ENCODE data around the gene POU6F2. TPM values are rescaled to one million over a fixed set of nuclear protein-coding genes. Genes with fewer than 3 reads are reported as not detected.

The POU6F2 gene
- total RNA-seq, 1 experiment from 2014 or later = not detected

DNA sequence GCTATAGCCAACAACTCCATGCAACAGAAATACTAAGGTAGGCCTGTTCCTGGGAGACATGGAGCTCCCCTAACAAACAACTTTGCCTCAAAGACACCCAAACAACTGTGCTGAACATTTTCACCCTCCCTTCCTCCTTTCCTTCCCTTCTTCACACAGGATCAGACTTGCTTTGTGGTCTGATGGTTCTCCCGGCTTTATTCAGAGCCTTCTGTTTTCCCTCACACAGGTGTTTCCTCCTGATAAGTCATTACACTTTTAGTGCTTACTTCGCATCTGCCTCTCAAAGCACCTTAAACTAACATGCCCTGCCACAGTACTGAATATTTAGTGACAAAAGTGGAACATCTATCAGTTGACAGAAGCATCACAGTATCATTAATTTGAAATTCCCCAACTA, 532.2 kb downstream of the POU6F2 start:
- no peaks in the 10 kb centered on the region for H3K9me2 ChIP-seq (replicated peaks; ENCODE audit: low read length)
- no peaks in the 10 kb centered on the region for H3K4me1 ChIP-seq (ENCODE audit: insufficient read depth, low read length)
- H3K4me3 ChIP-seq (ENCODE audit: low read length) = no peak overlapping the region
- H3K79me2 ChIP-seq (ENCODE audit: low read length) = no peaks in the 10 kb centered on the region
- H3K9ac ChIP-seq (ENCODE audit: low read length) = no peak overlapping the region
- TF ChIP-seq EZH2phosphoT487 (IDR thresholded peaks at IDR 0.05; ENCODE audit: borderline replicate concordance, low read length) (no peak), CTCF (conservative IDR thresholded peaks at IDR 0.05; ENCODE audit: low read depth, low read length) (no peak), EZH2 (IDR thresholded peaks at IDR 0.05; ENCODE audit: low read length, unreplicated experiment) (no peak)
- ChIA-PET CTCF (no interaction called here), POLR2A (ENCODE audit: unreplicated experiment) (no interaction called here)
- no peaks in the 10 kb centered on the region for H3F3A ChIP-seq (ENCODE audit: low read length, unreplicated experiment)
- no peak overlapping the region for H2AFZ ChIP-seq (ENCODE audit: low read length)
- intact Hi-C loops (cut with micrococcal nuclease) = no loop called here
- no TSS peak for BruUV-seq (replicated peaks)
- ATAC-seq = no peak
- peaks cover 14% of the 10 kb centered on the region; the same call in 1 of the 2 replicates for H3K27me3 ChIP-seq (ENCODE audit: low read length)
- H3K9me3 ChIP-seq (ENCODE audit: low read length) = no peaks in the 10 kb centered on the region
- no peak overlapping the region for H3K4me2 ChIP-seq (ENCODE audit: low read length)
- no peaks in the 10 kb centered on the region for H4K20me1 ChIP-seq (ENCODE audit: low read length)
- no peak for DNase-seq
- H3K27ac ChIP-seq (ENCODE audit: low read length) = no peak overlapping the region
- H3K36me3 ChIP-seq (ENCODE audit: low read depth, low read length) = no peaks in the 10 kb centered on the region

DNA sequence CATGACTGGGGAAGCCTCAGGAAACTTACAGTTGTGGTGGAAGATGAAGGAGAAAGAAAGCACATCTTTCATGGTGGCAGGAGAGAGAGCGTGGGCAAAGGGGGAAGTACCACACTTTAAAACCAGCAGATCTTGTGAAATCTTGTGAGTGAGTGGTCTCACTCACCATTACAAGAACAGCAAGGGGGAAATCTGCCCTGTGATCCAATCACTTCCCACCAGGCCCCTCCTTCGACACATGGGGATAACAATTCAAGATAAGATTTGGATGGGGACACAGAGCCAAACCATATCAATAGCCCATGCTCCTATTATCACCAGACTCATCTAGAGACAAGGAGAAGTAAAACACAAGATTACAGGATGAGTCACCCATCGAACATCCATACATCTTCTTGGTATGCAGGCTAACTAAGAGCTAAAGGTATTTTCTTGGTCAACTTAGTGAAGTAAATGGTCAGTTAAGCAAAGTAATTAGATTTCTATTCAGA, 533.2 kb downstream of the POU6F2 start:
- DNase-seq = peak; percentile 38
- no peak for ATAC-seq
- POLR2A ChIA-PET (ENCODE audit: unreplicated experiment) = no interaction called here

More for the DNA sequence above, 533.2 kb downstream of the POU6F2 start:
- Histone ChIP-seq H3K27me3 (ENCODE audit: low read length) (peaks cover 21% of the 10 kb centered on the region), H3K36me3 (ENCODE audit: low read depth, low read length) (no peaks in the 10 kb centered on the region), H2AFZ (ENCODE audit: low read length) (no peak overlapping the region), H3K79me2 (ENCODE audit: low read length) (no peaks in the 10 kb centered on the region), H3K4me2 (ENCODE audit: low read length) (no peak overlapping the region), H3K9ac (ENCODE audit: low read length) (no peak overlapping the region), H3K4me3 (ENCODE audit: low read length) (no peak overlapping the region), H3K4me1 (ENCODE audit: insufficient read depth, low read length) (no peaks in the 10 kb centered on the region), H3K9me3 (ENCODE audit: low read length) (no peaks in the 10 kb centered on the region), H3K9me2 (replicated peaks; ENCODE audit: low read length) (no peaks in the 10 kb centered on the region), H3K27ac (ENCODE audit: low read length) (no peak overlapping the region), H3F3A (ENCODE audit: low read length, unreplicated experiment) (no peaks in the 10 kb centered on the region), H4K20me1 (ENCODE audit: low read length) (no peaks in the 10 kb centered on the region)
- intact Hi-C loops (cut with micrococcal nuclease) = no loop called here
- TF ChIP-seq EZH2phosphoT487 (IDR thresholded peaks at IDR 0.05; ENCODE audit: borderline replicate concordance, low read length) = no peak
- TF ChIP-seq CTCF (conservative IDR thresholded peaks at IDR 0.05; ENCODE audit: low read depth, low read length) = no peak
- TF ChIP-seq EZH2 (IDR thresholded peaks at IDR 0.05; ENCODE audit: low read length, unreplicated experiment) = no peak
- CTCF ChIA-PET = no interaction called here
- BruUV-seq (replicated peaks) = no TSS peak

Data from PC-3 (cell line).